ENCODE measurements around the gene IMPA2.
"Not testable (repeated sequence)": the region's sequence is repeated elsewhere in the genome, so short reads cannot be mapped to it uniquely, and the experiment has no call there.

The IMPA2 gene

DNA sequence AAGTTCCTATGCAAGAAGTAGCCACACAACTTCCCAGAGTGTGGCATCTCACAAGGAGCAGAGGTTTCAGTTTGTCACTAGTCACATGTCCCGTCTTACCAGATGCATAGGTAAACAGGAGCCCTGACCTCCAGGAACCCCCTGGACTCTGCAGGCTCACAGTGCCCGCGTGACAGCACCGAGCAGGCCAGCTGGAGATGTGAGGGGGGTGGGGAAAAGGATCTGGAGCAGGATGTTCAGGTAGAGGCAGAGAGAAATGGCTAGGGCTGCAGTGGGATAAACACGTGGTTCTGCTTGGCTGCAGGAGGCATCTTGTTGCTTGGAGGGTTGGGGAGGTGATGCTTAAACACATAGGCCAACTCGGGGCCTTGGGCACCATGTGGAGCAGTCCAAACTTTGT, 54.2 kb downstream of the IMPA2 start:
- in situ Hi-C loops (cut with HindIII; ENCODE audit: low pct_ligation_motif_present, low pct_unique_long_range_greater_than_20kb, low sequenced_read_pairs): no loop called here
- DNase-seq: no peak

DNA sequence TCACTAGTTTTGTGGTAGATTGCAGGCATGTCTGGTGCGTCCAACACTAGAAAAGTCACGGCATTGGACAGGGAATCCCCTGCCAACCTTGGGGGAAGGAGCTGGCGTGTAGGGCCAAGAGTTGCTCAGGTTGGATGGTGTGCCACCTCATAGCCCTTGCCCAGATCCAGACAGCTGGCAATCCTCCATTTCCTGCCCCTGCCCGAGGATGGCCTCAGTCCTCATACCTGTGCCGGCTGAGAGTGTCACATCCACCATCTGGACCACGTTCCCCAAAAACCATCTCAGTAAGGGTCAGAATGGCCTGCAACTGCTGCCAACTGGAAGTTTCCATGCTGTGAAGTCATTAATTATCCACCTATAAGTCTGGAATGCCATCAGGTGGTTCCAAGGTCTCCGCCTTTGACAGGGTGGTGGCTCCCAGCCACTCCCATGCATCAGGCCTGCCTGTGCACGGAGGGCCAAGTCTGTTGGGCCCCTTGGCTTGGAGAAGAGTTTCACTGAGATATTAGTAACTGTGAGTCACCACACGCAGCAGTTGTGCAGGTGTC, 55.0 kb downstream of the IMPA2 start:
- DNase-seq: no peak
- in situ Hi-C loops (cut with HindIII; ENCODE audit: low pct_ligation_motif_present, low pct_unique_long_range_greater_than_20kb, low sequenced_read_pairs): no loop called here

DNA sequence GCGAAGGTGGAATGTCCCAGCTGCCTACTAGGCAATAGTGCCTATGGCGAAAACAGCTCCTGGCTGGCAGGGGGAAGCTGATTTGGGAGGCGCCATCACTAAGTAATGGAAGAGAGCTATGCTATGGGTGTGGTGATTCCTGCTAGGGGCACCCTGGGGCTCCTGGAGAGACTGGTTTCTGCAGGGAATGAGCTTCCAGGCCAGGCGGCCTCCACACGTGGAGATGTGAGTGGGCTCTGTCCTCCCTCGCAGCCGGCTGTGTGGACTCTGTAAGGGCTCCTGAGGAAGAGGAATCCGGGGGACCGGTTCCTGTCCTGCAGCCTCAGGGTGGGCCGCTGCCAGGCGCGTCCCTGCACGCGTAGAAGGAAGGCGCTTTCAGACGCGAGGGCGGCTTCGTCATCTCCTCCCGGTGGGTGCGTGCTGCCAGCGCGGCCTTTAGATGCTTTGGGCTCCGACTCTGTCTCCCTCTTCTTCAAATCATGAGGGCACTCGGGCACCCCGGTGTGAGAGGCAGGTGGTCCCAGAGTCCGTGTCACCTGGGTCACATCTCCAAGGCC, 56.9 kb downstream of the IMPA2 start:
- DNase-seq: no peak
- in situ Hi-C loops (cut with HindIII; ENCODE audit: low pct_ligation_motif_present, low pct_unique_long_range_greater_than_20kb, low sequenced_read_pairs): no loop called here

DNA sequence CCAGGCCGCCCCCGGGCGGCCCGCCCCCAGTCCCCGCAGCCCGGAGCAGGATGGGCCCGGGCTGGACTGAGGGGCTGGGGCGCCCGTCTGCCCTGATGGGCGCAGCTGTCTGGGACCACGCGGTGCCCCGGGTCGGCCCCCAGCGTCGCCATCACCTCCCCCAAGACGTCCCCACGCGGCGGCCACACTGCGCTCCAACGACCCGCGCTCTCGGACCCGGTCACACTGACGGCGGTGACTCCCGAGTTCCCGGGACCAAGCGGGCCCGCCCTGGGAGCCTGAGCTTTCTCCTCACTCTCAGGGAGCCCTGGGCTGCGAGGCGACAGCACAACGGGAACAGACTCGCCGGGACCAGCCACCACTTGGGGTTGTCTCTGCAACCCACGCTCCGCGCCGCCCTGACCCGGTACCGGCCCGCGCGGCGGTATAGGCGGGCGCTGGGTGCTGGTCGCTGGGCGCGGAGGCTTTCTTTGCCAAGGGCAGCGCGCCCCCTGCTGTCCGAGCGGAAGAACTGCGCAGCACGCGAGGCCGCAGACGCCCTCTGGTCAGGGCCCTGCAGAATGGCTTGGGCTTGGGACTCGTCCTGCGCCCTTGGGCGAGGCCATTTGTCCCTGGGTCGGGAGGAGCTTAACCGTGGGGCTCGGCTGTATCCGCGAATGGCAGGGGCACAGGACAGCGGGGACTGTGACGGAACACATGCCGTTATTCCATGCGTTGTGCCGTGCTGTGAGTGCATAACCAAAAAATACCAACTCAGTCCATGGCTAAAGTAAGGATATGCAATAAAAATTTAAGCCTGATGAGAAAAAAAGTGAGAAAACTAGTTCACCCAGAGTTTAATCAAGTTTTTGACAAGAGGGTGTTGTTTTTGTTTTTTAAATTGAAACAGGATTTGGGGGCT, 57.6 kb downstream of the IMPA2 start:
- in situ Hi-C loops (cut with HindIII; ENCODE audit: low pct_ligation_motif_present, low pct_unique_long_range_greater_than_20kb, low sequenced_read_pairs): no loop called here
- DNase-seq: peak; percentile 70

DNA sequence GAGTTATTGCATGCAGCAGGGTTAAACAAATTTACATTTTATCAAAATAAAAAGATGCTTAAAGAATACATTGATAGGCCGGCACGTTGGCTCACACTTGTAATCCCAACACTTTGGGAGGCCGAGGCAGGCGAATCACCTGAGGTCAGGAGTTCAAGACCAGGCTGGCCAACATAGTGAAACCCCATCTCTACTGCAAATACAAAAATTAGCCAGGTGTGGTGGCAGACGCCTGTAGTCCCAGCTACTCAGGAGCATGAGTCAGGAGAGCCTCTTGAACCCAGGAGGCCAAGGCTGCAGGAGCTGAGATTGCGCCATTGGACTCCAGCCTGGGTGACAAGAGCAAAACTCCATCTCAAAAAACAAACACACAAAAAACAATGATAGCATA, 58.2 kb downstream of the IMPA2 start:
- in situ Hi-C loops (cut with HindIII; ENCODE audit: low pct_ligation_motif_present, low pct_unique_long_range_greater_than_20kb, low sequenced_read_pairs); DNase-seq: not testable (repeated sequence)

DNA sequence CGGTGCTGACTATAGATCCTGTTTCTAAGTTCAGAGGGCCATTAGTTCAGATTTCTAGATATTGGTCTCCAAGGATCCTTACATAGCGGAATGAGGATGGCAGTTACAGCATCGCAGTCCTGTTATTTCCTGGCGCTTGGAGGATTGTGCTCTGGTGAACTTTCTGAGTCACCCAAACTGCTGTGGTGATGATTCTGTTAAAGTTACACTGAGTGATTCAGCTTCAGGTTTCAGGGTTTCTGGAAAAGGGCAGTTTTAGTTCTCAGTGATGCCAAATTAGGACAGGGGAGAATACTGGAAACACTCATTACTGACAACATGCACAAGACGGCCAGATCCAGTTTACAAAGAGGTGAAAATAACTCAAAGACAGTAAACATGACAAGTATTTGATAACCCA, 60.3 kb downstream of the IMPA2 start:
- peak; percentile 81 for DNase-seq
- in situ Hi-C loops (cut with HindIII; ENCODE audit: low pct_ligation_motif_present, low pct_unique_long_range_greater_than_20kb, low sequenced_read_pairs): no loop called here

DNA sequence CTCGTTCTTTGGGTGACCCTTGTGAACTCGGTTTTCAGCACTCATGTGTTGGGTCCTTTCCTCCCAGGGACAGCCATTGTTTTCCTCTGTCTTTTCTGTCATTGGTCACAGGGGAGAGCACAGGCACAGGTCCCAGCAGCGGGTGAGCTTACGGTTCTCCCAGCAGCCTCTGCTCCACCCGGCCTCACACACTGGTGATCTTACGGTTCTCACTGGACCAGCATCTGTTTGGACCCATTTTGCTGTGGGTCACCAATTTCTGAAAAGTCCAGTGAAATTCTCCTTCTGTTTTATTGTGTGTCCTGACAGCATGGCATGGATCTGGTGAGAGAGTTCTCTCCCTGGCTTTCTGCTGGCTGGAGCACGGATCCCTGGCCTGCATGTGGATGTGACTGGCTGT, 62.5 kb downstream of the IMPA2 start:
- in situ Hi-C loops (cut with HindIII; ENCODE audit: low pct_ligation_motif_present, low pct_unique_long_range_greater_than_20kb, low sequenced_read_pairs): no loop called here
- no peak for DNase-seq

DNA sequence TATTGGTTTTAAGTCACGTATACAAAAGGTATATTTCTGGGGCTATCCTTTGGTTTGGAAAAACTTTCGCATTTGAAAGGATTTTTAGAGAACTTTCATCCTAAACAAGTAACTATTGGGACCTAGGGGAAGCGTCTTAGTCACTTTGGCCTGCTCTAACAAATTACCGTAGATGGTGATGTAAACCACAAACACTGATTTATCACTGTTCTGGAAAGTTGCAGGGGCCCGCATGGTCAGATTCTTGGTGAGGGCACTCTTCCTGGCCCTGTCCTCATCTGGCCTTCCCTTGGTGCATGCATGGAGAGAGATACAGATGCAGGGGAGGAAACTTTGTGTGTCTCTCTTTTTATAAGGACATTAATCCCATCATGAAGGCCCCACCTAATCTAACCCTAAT, 63.3 kb downstream of the IMPA2 start:
- in situ Hi-C loops (cut with HindIII; ENCODE audit: low pct_ligation_motif_present, low pct_unique_long_range_greater_than_20kb, low sequenced_read_pairs): no loop called here
- DNase-seq: no peak

DNA sequence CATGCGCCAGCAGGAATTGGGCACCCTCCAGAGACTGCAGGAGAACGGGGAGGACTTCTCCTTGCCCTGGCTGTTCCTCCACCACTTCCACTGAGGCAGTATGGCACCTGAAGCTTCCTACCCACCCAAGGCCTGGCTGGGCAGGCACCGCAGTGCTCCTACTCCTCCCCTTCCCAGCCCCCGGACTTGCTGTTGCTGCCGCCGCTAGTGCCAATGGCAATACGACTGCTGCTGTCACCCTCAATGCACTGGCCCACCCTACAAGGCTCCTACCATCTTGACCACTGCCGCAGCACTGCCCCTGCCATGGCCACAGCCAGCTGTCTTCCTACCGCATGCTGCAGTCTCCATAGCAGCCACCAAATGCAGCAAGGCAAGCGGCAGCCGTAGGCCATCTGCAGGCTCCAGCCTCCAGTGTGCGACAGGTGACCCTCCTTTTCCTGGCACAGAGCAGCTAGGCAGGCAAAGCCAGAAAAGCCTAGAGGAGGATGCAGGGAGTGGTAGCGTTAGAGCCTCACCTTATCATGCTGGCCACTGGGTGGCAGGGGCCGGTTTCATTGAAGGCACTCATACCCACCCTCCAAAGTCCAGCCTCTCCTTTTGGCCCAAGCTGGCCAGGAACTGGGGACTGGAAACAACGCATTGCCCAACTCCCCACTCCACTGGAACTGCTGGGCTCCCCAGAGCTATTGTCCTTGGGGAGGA, 64.9 kb downstream of the IMPA2 start:
- in situ Hi-C loops (cut with HindIII; ENCODE audit: low pct_ligation_motif_present, low pct_unique_long_range_greater_than_20kb, low sequenced_read_pairs): no loop called here
- DNase-seq: no peak

DNA sequence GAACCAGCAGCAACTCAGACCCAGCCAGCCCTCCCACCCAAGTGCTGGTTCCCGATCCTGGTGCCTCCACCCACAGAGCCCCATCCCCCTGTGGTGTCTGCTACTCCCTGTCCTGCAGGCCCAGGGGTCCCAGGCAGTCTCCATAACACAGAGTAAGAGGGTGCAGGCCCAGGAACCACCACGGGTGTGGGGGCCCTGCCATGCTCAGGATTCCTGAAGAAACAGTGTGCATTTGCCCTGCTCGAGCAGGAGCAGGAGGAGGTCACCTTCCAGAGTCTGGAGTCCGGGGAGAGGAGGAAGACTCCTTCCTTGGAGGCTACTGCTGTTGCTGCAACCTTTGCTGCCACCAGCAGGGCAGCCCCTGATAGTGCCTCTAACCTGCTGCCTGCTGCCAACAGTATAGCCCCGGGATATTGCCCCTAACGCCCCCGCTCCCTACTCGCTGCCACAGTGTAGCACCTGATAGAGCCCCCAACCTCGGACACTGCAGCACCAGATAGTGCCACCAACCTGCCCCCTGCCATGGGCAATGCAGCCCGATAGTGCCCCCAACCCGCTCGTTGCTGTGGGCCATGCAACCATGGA, 65.5 kb downstream of the IMPA2 start:
- DNase-seq: no peak
- in situ Hi-C loops (cut with HindIII; ENCODE audit: low pct_ligation_motif_present, low pct_unique_long_range_greater_than_20kb, low sequenced_read_pairs): no loop called here

DNA sequence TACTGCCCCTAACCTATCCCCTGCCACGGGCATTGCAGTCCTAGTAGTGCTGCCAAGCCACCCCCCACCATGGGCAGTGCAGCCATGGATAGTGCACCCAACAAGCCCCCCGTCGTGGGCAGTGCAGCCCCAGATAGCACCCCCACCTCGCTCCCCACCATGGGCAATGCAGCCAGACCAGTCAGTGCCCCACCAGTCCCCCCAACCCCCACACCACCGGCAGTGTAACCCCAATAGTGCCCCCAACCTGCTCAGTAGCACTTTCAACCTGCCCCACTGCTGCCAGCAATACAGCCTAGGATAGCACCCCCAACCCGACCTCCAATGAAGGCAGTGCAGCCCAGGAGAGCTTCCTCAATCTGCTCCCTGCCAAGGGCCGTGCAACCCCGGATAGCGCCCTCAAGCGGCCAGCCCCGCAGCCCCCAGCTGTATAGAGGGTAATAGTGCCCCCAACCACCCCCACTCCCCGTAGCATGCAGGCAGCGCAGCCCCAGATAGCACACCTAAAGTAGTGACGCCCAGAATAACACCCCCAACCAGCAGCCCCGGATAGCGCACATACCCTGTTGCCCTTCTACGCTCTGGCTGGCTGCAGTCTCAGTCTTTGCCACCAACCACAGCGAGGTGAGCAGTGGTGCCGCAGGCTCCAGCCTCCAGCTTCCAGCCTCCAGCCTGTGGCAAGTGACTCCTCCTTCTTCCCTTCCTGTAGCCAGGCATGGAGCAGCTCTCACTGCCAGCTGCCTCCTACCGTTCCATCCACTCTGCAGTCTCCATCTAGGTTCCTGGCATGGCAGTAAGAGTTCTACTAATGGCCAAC, 66.9 kb downstream of the IMPA2 start:
- in situ Hi-C loops (cut with HindIII; ENCODE audit: low pct_ligation_motif_present, low pct_unique_long_range_greater_than_20kb, low sequenced_read_pairs): no loop called here

DNA sequence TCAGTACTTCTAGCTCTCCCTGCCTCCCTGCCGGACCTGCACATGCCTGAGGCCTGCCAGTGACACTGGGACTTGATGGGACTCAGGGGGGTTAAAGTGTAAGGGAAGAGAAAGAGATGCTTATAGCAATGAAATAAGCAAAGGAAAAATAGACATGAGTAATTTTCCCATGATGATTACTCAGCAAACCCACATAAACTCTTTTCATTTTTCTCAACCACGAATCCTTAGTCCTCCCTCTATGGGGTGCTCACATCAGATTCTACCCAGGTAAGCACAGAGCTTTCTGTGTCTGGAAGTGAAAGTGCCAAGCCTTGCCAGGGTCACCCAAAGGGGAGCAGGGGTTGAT, 67.5 kb downstream of the IMPA2 start:
- DNase-seq: peak; percentile 17
- in situ Hi-C loops (cut with HindIII; ENCODE audit: low pct_ligation_motif_present, low pct_unique_long_range_greater_than_20kb, low sequenced_read_pairs): no loop called here

More for the DNA sequence above, 66.9 kb downstream of the IMPA2 start:
- peak; percentile 21 for DNase-seq

DNA sequence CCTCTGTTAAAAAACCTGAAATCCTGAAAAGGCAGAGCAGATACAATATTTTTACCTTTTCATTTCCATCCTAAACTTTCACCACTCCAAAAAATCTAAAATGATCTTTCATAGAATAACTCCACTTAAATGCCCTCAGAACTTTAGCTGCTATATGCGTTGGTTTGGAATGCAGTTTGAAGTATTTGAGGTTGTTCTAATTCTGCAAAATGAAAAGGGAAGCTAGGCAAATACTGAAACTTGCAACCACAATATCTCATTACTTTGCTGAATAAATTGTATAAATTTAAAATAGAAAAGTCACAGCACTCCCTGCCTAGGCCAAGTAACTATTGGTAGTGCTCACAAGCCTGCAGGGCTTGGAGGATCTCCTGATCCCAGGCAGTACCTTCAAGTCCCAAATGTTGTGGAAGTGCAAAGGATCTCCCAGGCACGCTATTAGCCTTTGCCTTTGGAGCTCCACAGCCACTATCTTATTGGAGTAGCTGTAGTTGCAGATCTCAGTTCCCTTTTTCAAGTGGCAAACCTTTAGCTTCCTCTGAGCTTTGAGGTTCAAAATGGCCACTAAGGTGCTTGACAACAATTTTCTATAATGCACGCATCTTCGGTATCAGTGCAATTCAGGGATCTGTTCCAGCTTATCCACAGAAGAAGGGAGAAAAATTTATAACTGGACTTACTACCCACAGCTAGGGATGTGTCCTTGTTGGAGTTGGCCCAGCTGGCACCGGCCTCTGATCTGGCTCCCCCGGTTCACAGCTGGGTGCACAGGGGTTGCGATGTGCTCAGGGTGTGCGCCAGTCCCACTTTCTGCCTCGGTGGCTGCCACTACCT, 68.9 kb downstream of the IMPA2 start:
- in situ Hi-C loops (cut with HindIII; ENCODE audit: low pct_ligation_motif_present, low pct_unique_long_range_greater_than_20kb, low sequenced_read_pairs): no loop called here
- no peak for DNase-seq

DNA sequence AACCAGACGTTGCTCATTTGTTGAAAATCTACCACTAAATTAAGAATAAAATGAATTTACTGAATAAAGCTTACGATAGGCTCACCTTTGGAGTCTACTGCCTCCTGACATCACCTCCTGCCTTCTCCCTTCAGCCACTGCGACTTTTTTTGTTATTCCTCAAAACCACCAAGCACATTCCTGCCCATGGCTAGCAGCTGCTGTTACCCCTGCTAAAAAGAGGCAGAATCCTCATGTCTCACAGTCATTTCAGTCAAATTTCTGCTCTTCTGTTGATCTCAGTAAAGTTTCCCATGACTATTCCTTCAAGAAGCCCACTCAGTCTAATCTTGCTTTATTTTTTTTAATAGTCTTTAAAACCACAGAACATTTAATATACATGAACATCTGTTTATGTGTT, 71.6 kb downstream of the IMPA2 start:
- no peak for DNase-seq
- in situ Hi-C loops (cut with HindIII; ENCODE audit: low pct_ligation_motif_present, low pct_unique_long_range_greater_than_20kb, low sequenced_read_pairs): no loop called here

DNA sequence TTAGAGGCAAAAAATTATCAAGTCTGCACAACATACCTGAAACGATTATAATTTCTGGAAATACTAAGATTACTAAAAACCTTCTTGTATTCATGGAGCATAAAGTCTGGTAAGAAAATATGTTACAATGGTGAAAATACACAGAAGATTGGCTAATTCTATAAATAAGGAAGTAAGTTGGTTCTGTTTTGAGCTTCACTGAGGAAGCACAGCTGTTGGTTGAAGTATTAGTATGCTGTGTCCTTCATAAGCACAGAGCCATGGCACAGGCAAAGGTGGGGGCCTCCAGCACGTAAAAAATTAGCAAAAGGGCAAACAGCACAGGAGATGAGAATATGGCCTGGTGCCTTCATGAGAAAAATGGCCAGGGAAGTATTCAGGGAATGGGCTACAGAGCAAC, 72.0 kb downstream of the IMPA2 start:
- in situ Hi-C loops (cut with HindIII; ENCODE audit: low pct_ligation_motif_present, low pct_unique_long_range_greater_than_20kb, low sequenced_read_pairs): no loop called here

DNA sequence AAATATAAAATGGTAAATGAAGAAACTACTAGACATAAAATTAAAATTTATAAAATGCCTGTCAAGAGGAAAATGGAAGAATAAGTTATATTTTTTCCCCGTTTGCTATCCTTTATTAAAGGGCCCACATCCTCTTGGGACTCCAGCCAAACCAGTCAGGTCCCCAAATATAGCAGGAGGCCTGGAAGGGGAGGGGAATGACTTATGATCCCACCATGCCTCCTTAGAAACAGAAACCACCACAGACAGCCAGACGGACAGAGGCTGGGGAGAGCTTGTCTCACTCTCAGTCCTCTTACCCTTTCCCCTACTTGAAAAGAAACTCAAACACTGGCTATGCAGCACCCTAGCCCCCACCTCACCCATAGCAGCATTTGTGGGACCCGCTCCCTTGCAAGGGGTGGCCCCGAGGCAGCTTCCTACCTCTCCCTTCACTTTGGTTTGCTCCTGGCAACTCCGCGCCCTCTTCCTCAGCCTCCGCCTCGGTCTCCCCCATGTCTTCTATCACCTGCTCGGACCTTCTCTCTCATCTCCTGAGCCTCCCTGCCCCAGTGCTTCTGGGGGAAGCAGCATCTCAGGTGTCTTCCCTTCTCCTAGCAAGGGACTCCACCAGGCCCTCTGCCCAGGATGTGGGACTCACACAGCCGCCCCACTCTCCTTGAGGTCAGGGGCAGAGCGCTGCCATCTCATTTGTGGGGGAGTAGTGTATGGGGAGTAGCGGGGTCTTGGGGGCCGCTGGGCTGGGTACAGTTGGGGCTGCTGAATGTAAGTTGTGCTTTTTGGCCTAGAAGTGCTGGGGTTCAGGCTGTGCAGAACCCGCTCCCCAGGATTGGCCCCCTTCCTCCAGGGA, 75.0 kb downstream of the IMPA2 start:
- in situ Hi-C loops (cut with HindIII; ENCODE audit: low pct_ligation_motif_present, low pct_unique_long_range_greater_than_20kb, low sequenced_read_pairs): no loop called here
- no peak for DNase-seq

More for the DNA sequence above, 72.0 kb downstream of the IMPA2 start:
- DNase-seq: no peak

Measured in ACHN (cell line).